Activated CD8-positive, alpha-beta memory T cell treated with anti-CD3 and anti-CD28 coated beads, Interleukin-2, amount 50 U/mL, for 1 hour (primary cell): ENCODE data around the gene AKAP11.

Experiments used
- DNase-seq: peaks from one replicate; pipeline ENCODE4 v3.0.0-alpha.2; 2020; ENCODE audit errors: extremely low read depth

AKAP11 gene

GRCh38 chr13:42337808-42338600 is 66.1 kb downstream of the AKAP11 start:
- no peak for DNase-seq

- no peak for DNase-seq
Measured at GRCh38 chr13:42345367-42345766, 73.4 kb downstream of the AKAP11 start.

GRCh38 chr13:42348576-42348975 is 76.6 kb downstream of the AKAP11 start:
- no peak for DNase-seq

- DNase-seq: no peak
Measured at GRCh38 chr13:42350141-42350540, 78.2 kb downstream of the AKAP11 start.

- no peak for DNase-seq
Measured at GRCh38 chr13:42354241-42355091, 82.5 kb downstream of the AKAP11 start.

- peak; percentile 40 for DNase-seq
Measured at GRCh38 chr13:42355092-42355485, 83.1 kb downstream of the AKAP11 start.

GRCh38 chr13:42355491-42356183 is 83.7 kb downstream of the AKAP11 start:
- DNase-seq: no peak

- DNase-seq: no peak
Measured at GRCh38 chr13:42356184-42356575, 84.2 kb downstream of the AKAP11 start.

GRCh38 chr13:42360046-42360574 is 88.2 kb downstream of the AKAP11 start:
- no peak for DNase-seq

GRCh38 chr13:42361701-42362100 is 89.7 kb downstream of the AKAP11 start:
- DNase-seq: no peak

- DNase-seq: no peak
Measured at GRCh38 chr13:42363941-42364612, 92.1 kb downstream of the AKAP11 start.

GRCh38 chr13:42364613-42365000 is 92.7 kb downstream of the AKAP11 start:
- DNase-seq: no peak

GRCh38 chr13:42367831-42368230 is 95.9 kb downstream of the AKAP11 start:
- no peak for DNase-seq

GRCh38 chr13:42369071-42369797 is 97.3 kb downstream of the AKAP11 start:
- DNase-seq: no peak

- no peak for DNase-seq
Measured at GRCh38 chr13:42370229-42370628, 98.3 kb downstream of the AKAP11 start.
